Fibroblast of lung (primary cell): ENCODE data around the gene BID. TPM values are rescaled to one million over a fixed set of nuclear protein-coding genes. Genes with fewer than 3 reads are reported as not detected.

ENCODE experiments used
- DNase-seq, 2 donors: peaks; one replicate each; pipeline versions ENCODE4 v3.0.0 to v3.0.0-alpha.2; 2010; ENCODE audit warnings: low read depth in 2 of 2
- H2AFZ ChIP-seq: 2 replicates; pipeline ENCODE4 v1.5.1; 2012; ENCODE audit warnings: low read length, control low read depth, inconsistent platforms
- H3K27ac ChIP-seq: 2 replicates; pipeline ENCODE4 v1.5.1; 2011; ENCODE audit warnings: low read length, control low read depth; ENCODE audit not compliant: insufficient read depth
- H3K27me3 ChIP-seq: 2 replicates; pipeline ENCODE4 v1.5.1; 2011; ENCODE audit warnings: mild to moderate bottlenecking, low read length; ENCODE audit not compliant: control insufficient read depth, insufficient read depth
- H3K36me3 ChIP-seq: 2 replicates; pipeline ENCODE4 v1.5.1; 2011; ENCODE audit warnings: low read length; ENCODE audit not compliant: control insufficient read depth, insufficient read depth
- H3K4me1 ChIP-seq: 2 replicates; pipeline ENCODE4 v1.5.1; 2011; ENCODE audit warnings: low read length; ENCODE audit not compliant: control insufficient read depth, insufficient read depth; ENCODE audit errors: extremely low read depth
- H3K4me2 ChIP-seq: 2 replicates; pipeline ENCODE4 v1.5.1; 2011; ENCODE audit warnings: low read length, control low read depth; ENCODE audit not compliant: insufficient read depth; ENCODE audit errors: extremely low read depth
- H3K4me3 ChIP-seq, 4 experiments: fragments of 200-600 bp in 1 of 4; sonication (generic) in 1 of 4; replicated peaks in 1 of 4; 2 replicates each; pipeline ENCODE4 v1.5.1; 2011 to 2016; ENCODE audit warnings: low read length in 4 of 4, low read depth in 3 of 4, mild to moderate bottlenecking in 3 of 4, control low read depth in 2 of 4, inconsistent platforms in 1 of 4, mixed read lengths in 1 of 4; ENCODE audit not compliant: insufficient read depth in 1 of 4; ENCODE audit errors: control extremely low read depth in 1 of 4
- H3K79me2 ChIP-seq: 2 replicates; pipeline ENCODE4 v1.5.1; 2012; ENCODE audit warnings: mild to moderate bottlenecking, low read length, inconsistent platforms; ENCODE audit not compliant: control insufficient read depth, insufficient read depth
- H3K9ac ChIP-seq: 2 replicates; pipeline ENCODE4 v1.5.1; 2011; ENCODE audit warnings: mild to moderate bottlenecking, low read length, control low read depth; ENCODE audit not compliant: insufficient read depth
- H3K9me3 ChIP-seq: 2 replicates; pipeline ENCODE4 v1.5.1; 2012; ENCODE audit warnings: low read depth, low read length; ENCODE audit not compliant: control insufficient read depth, insufficient read depth
- H4K20me1 ChIP-seq: 2 replicates; pipeline ENCODE4 v1.5.1; 2011; ENCODE audit warnings: low read length; ENCODE audit not compliant: control insufficient read depth, insufficient read depth; ENCODE audit errors: extremely low read depth
- CTCF ChIP-seq, 2 donors: IDR thresholded peaks in 1 of 2; conservative IDR thresholded peaks in 1 of 2; 1 replicate in 1 of 2; 2 replicates in 1 of 2; pipeline ENCODE4 v1.5.1; 2011 to 2012; ENCODE audit warnings: low read length in 2 of 2, control low read depth in 1 of 2, inconsistent platforms in 1 of 2, low read depth in 1 of 2, mild to moderate bottlenecking in 1 of 2
- EZH2 ChIP-seq: IDR thresholded peaks from 2 replicates; pipeline ENCODE4 v1.5.1; 2012; ENCODE audit warnings: low read length, control low read depth, mild to moderate bottlenecking; ENCODE audit errors: missing control alignments
- polyA plus RNA-seq, 2 donors: library from polyadenylated mRNA; depleted of rRNA in 1 of 2; stranded (reverse) in 1 of 2; unstranded in 1 of 2; fragments of >200 nt; gene quantifications; 2 replicates each; pipeline ENCODE4 v1.2.1, GENCODE V29; 2011 to 2012; ENCODE audit warnings: missing spikeins in 1 of 2
- total RNA-seq: library from RNA; depleted of rRNA; stranded (reverse); fragments of >200 nt; gene quantifications from 2 replicates; pipeline ENCODE4 v1.2.1, GENCODE V29; 2014

Gene BID
- total and polyA plus RNA-seq, 2 donors (not counting 1 experiment from before 2014, with no cell fraction given) = 13.4 to 23.4 TPM

DNA sequence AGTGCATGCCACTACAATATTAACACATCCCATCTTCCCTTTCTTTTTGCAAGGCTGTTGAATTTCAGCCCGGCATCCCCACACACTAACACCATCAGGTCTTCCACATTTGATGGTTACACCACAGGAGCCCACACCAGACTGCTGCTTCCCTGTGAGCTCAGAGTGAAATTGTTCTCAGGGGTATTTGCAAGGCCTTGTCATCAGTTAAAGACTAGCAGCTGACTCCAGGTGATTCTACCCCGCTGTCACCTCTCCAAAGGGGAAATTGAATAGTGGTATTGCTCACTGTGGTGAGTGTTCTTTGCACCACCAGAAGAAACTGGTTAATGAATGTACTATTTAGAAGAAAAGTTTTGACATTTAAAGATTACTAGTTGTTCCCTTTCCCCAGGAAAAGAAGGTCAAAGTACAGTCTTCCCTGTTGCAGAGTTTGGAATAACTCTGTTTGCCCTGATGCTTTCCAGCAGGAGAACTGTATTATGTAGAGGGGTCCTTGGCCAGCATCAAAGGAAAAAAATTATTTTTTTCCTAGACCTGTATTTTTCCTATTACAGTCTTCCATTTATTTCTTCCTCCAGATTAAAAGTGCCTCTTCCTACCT, 41.9 kb downstream of the BID start:
- no peak overlapping the region for H2AFZ ChIP-seq
- H3K36me3 ChIP-seq = peaks cover 11% of the 10 kb centered on the region
- DNase-seq = no peak
- no peaks in the 10 kb centered on the region for H3K79me2 ChIP-seq
- H3K9me3 ChIP-seq = no peaks in the 10 kb centered on the region
- no peak overlapping the region for H3K4me2 ChIP-seq
- no peaks in the 10 kb centered on the region for H4K20me1 ChIP-seq
- peaks cover 5% of the 10 kb centered on the region for H3K4me1 ChIP-seq
- H3K4me3 ChIP-seq = no peak overlapping the region
- H3K27me3 ChIP-seq = no peaks in the 10 kb centered on the region
- TF ChIP-seq CTCF (conservative IDR thresholded peaks at IDR 0.05 in 1 of 2, IDR thresholded peaks at IDR 0.05 in 1 of 2; ENCODE audit: low read depth in 1 of 2, low read length in 2 of 2) (no peak), EZH2 (no peak)
- no peak overlapping the region for H3K27ac ChIP-seq
- H3K9ac ChIP-seq = no peak overlapping the region

DNA sequence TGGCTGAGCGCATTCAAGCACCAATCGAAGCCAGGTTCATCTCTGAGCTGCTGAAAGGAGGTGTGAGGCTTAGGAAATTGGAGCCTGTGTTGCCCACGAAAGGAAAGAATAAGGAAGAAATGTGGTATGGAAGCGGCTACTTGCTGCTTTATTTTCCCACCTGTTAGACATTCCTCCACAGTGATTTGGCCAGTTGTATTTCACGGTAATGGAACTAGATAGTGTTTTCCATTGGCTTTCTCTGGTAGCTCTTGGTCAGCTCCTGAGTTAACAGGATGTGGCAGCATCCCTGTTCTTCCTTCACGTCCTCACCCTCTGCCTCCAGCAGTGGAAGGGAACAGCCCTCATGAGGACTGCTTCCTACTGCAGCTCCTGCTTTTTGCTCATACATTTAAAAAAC, 44.7 kb downstream of the BID start:
- TF ChIP-seq CTCF (conservative IDR thresholded peaks at IDR 0.05 in 1 of 2, IDR thresholded peaks at IDR 0.05 in 1 of 2; ENCODE audit: low read depth in 1 of 2, low read length in 2 of 2) (no peak), EZH2 (no peak)
- DNase-seq = no peak
- H3K9me3 ChIP-seq = no peaks in the 10 kb centered on the region
- H2AFZ ChIP-seq = no peak overlapping the region
- no peaks in the 10 kb centered on the region for H3K27me3 ChIP-seq
- no peak overlapping the region for H3K9ac ChIP-seq
- peaks cover 18% of the 10 kb centered on the region for H3K4me1 ChIP-seq
- no peaks in the 10 kb centered on the region for H3K79me2 ChIP-seq
- H4K20me1 ChIP-seq = no peaks in the 10 kb centered on the region
- H3K4me3 ChIP-seq = no peak overlapping the region
- H3K27ac ChIP-seq = no peak overlapping the region
- H3K4me2 ChIP-seq = no peak overlapping the region
- peaks cover 11% of the 10 kb centered on the region for H3K36me3 ChIP-seq

DNA sequence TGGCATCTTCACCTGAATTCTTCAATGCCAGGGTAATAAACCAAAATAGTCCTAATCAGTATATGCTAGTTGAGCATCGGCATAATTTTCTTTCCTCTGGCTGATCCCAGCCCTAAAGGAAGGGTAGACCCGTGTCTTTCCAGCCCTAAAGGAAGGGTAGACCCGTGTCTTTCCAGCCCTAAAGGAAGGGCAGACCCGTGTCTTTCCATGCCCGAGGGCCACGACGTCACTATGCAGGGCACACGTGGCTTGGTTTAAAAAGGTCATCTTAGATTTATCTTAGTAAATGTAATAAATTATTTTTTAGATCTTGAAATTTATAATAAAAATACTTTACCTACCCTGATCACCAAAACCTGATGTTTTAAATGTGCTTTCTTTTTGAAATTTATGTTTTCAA, 45.5 kb downstream of the BID start:
- Histone ChIP-seq H3K27me3 (no peaks in the 10 kb centered on the region), H3K4me1 (peaks cover 18% of the 10 kb centered on the region), H3K9ac (no peak overlapping the region), H4K20me1 (no peaks in the 10 kb centered on the region), H2AFZ (no peak overlapping the region), H3K79me2 (no peaks in the 10 kb centered on the region), H3K9me3 (no peaks in the 10 kb centered on the region), H3K27ac (no peak overlapping the region), H3K36me3 (peaks cover 11% of the 10 kb centered on the region), H3K4me2 (no peak overlapping the region), H3K4me3 (no peak overlapping the region)
- DNase-seq = no peak
- no peak for TF ChIP-seq CTCF (conservative IDR thresholded peaks at IDR 0.05 in 1 of 2, IDR thresholded peaks at IDR 0.05 in 1 of 2; ENCODE audit: low read depth in 1 of 2, low read length in 2 of 2)
- TF ChIP-seq EZH2 = no peak
